H9 (cell line): Measurements from ENCODE around the gene NHSL2. TPM values are rescaled to one million over a fixed set of nuclear protein-coding genes. Genes with fewer than 3 reads are reported as not detected.

Source experiments
- DNase-seq: peaks from one replicate; pipeline ENCODE4 v3.0.0-alpha.2; 2017
- H2AFZ ChIP-seq: one replicate; pipeline ENCODE4 v1.6.1; 2013; ENCODE audit warnings: mild to moderate bottlenecking, low read length, control low read depth, moderate library complexity
- H2AK5ac ChIP-seq: 2 replicates; pipeline ENCODE4 v1.6.1; 2013; ENCODE audit warnings: low read length, control low read depth, mixed read lengths; ENCODE audit not compliant: insufficient read length
- H2BK120ac ChIP-seq: one replicate; pipeline ENCODE4 v1.6.1; 2013; ENCODE audit warnings: low read depth, mild to moderate bottlenecking, low read length, control low read depth, inconsistent platforms; ENCODE audit not compliant: poor library complexity, severe bottlenecking
- H2BK12ac ChIP-seq: 2 replicates; pipeline ENCODE4 v1.6.1; 2013; ENCODE audit warnings: low read length, control low read depth, mixed read lengths, low read depth; ENCODE audit not compliant: insufficient read length
- H2BK15ac ChIP-seq: 2 replicates; pipeline ENCODE4 v1.6.1; 2013; ENCODE audit warnings: low read depth, low read length, control low read depth
- H2BK20ac ChIP-seq: one replicate; pipeline ENCODE4 v1.6.1; 2013; ENCODE audit warnings: low read depth, mild to moderate bottlenecking, low read length, control low read depth, inconsistent platforms; ENCODE audit not compliant: poor library complexity, severe bottlenecking
- H2BK5ac ChIP-seq: 2 replicates; pipeline ENCODE4 v1.6.1; 2013; ENCODE audit warnings: low read length, control low read depth, mixed read lengths; ENCODE audit not compliant: insufficient read length
- H3K14ac ChIP-seq: 2 replicates; pipeline ENCODE4 v1.6.1; 2013; ENCODE audit warnings: low read length, control low read depth; ENCODE audit not compliant: insufficient read depth
- H3K18ac ChIP-seq: 2 replicates; pipeline ENCODE4 v1.6.1; 2013; ENCODE audit warnings: low read depth, mild to moderate bottlenecking, mixed read lengths, low read length, control low read depth; ENCODE audit not compliant: insufficient read length
- H3K23ac ChIP-seq: 2 replicates; pipeline ENCODE4 v1.6.1; 2013; ENCODE audit warnings: low read length, control low read depth, mixed read lengths, low read depth; ENCODE audit not compliant: insufficient read length
- H3K23me2 ChIP-seq: 2 replicates; pipeline ENCODE4 v1.6.1; 2013; ENCODE audit warnings: low read depth, mild to moderate bottlenecking, mixed read lengths, low read length, control low read depth; ENCODE audit not compliant: insufficient read length, poor library complexity, severe bottlenecking
- H3K27ac ChIP-seq: 2 replicates; pipeline ENCODE4 v1.5.1; 2013; ENCODE audit warnings: low read length, control low read depth, mixed read lengths, low read depth; ENCODE audit not compliant: insufficient read length
- H3K27me3 ChIP-seq: 2 replicates; pipeline ENCODE4 v1.6.1; 2013; ENCODE audit warnings: low read length, control low read depth, inconsistent platforms; ENCODE audit not compliant: insufficient read depth
- H3K4ac ChIP-seq: 2 replicates; pipeline ENCODE4 v1.6.1; 2013; ENCODE audit warnings: low read depth, mild to moderate bottlenecking, control low read depth, inconsistent platforms, low read length, moderate library complexity
- H3K4me1 ChIP-seq: 2 replicates; pipeline ENCODE4 v1.6.1; 2013; ENCODE audit warnings: low read length, control low read depth, inconsistent platforms; ENCODE audit not compliant: insufficient read depth
- H3K4me2 ChIP-seq: 2 replicates; pipeline ENCODE4 v1.6.1; 2013; ENCODE audit warnings: low read length, control low read depth, mixed read lengths; ENCODE audit not compliant: insufficient read length, insufficient read depth
- H3K56ac ChIP-seq: 2 replicates; pipeline ENCODE4 v1.6.1; 2013; ENCODE audit warnings: low read depth, mild to moderate bottlenecking, mixed read lengths, low read length, control low read depth; ENCODE audit not compliant: insufficient read length
- H3K79me1 ChIP-seq: 2 replicates; pipeline ENCODE4 v1.6.1; 2013; ENCODE audit warnings: low read depth, mild to moderate bottlenecking, moderate library complexity, low read length, control low read depth, inconsistent platforms; ENCODE audit not compliant: insufficient read depth, poor library complexity, severe bottlenecking
- H3K79me2 ChIP-seq: 2 replicates; pipeline ENCODE4 v1.6.1; 2013; ENCODE audit warnings: low read length, control low read depth, inconsistent platforms; ENCODE audit not compliant: insufficient read depth
- H3K9ac ChIP-seq: 2 replicates; pipeline ENCODE4 v1.6.1; 2013; ENCODE audit warnings: low read length, control low read depth, mixed read lengths; ENCODE audit not compliant: insufficient read length; ENCODE audit errors: extremely low read depth
- H3K9me3 ChIP-seq: one replicate; pipeline ENCODE4 v1.6.1; 2013; ENCODE audit warnings: low read depth, low read length, inconsistent platforms; ENCODE audit not compliant: control insufficient read depth
- H3T11ph ChIP-seq: one replicate; pipeline ENCODE4 v1.6.1; 2013; ENCODE audit warnings: mild to moderate bottlenecking, low read length, control low read depth, inconsistent platforms
- H4K20me1 ChIP-seq: one replicate; pipeline ENCODE4 v1.6.1; 2013; ENCODE audit not compliant: control insufficient read depth, insufficient read length, insufficient read depth
- H4K5ac ChIP-seq: 2 replicates; pipeline ENCODE4 v1.6.1; 2013; ENCODE audit warnings: low read depth, mild to moderate bottlenecking, mixed read lengths, low read length, control low read depth; ENCODE audit not compliant: insufficient read length
- H4K8ac ChIP-seq: replicated peaks from 2 replicates; pipeline ENCODE4 v1.6.1; 2013; ENCODE audit warnings: low read length, control low read depth, mixed read lengths, low read depth; ENCODE audit not compliant: insufficient read length
- H4K91ac ChIP-seq: 2 replicates; pipeline ENCODE4 v1.6.1; 2013; ENCODE audit warnings: low read depth, mild to moderate bottlenecking, moderate library complexity, mixed read lengths, low read length, control low read depth; ENCODE audit not compliant: insufficient read length
- H3K27ac Mint-ChIP-seq, 3 experiments: 2 replicates in 2 of 3; 3 replicates in 1 of 3; pipeline ENCODE4 v1.8.0; 2020 to 2021; ENCODE audit warnings: mixed read lengths in 3 of 3, mild to moderate bottlenecking in 1 of 3, moderate library complexity in 1 of 3
- H3K27me3 Mint-ChIP-seq: 2 replicates; pipeline ENCODE4 v1.8.0; 2021; ENCODE audit warnings: low read depth, mild to moderate bottlenecking, moderate library complexity, mixed read lengths
- H3K36me3 Mint-ChIP-seq, 3 experiments: 2 replicates in 2 of 3; 3 replicates in 1 of 3; pipeline ENCODE4 v1.8.0; 2020 to 2021; ENCODE audit warnings: low read depth in 3 of 3, mixed read lengths in 3 of 3; ENCODE audit not compliant: insufficient read depth in 1 of 3
- H3K4me1 Mint-ChIP-seq, 2 experiments: 2 replicates each; pipeline ENCODE4 v1.8.0; 2020; ENCODE audit warnings: mixed read lengths in 2 of 2
- H3K4me3 Mint-ChIP-seq, 2 experiments: 2 replicates in 1 of 2; 3 replicates in 1 of 2; pipeline ENCODE4 v1.8.0; 2020 to 2021; ENCODE audit warnings: mild to moderate bottlenecking in 2 of 2, mixed read lengths in 2 of 2, moderate library complexity in 1 of 2
- H3K9me3 Mint-ChIP-seq, 2 experiments: 2 replicates in 1 of 2; 3 replicates in 1 of 2; pipeline ENCODE4 v1.8.0; 2020; ENCODE audit warnings: mild to moderate bottlenecking in 2 of 2, mixed read lengths in 2 of 2, moderate library complexity in 1 of 2
- WGBS: extraction: QIAGEN DNeasy Blood & Tissue Kit; methylation state at CpG from one replicate; pipeline ENCODE4 v1.1.7; 2013; ENCODE audit warnings: missing lambda C conversion rate, low lambda C conversion rate, mixed read lengths; ENCODE audit not compliant: insufficient read length; ENCODE audit errors: extremely low coverage; 5-methylcytosine and 5-hydroxymethylcytosine counted together
- total RNA-seq: library from RNA; stranded (reverse); gene quantifications from 2 replicates; pipeline ENCODE4 v1.2.1, GENCODE V29; 2021
- TF ChIP-seq, protein P1 (sequence below): fragments of 200-600 bp; sonication (generic); conservative IDR thresholded peaks from 3 replicates; pipeline ENCODE4 v1.8.0; 2021; ENCODE audit warnings: antibody characterized with exemption, mild to moderate bottlenecking

Gene NHSL2
- total RNA-seq, 1 experiment from 2014 or later = 6.4 TPM

DNA sequence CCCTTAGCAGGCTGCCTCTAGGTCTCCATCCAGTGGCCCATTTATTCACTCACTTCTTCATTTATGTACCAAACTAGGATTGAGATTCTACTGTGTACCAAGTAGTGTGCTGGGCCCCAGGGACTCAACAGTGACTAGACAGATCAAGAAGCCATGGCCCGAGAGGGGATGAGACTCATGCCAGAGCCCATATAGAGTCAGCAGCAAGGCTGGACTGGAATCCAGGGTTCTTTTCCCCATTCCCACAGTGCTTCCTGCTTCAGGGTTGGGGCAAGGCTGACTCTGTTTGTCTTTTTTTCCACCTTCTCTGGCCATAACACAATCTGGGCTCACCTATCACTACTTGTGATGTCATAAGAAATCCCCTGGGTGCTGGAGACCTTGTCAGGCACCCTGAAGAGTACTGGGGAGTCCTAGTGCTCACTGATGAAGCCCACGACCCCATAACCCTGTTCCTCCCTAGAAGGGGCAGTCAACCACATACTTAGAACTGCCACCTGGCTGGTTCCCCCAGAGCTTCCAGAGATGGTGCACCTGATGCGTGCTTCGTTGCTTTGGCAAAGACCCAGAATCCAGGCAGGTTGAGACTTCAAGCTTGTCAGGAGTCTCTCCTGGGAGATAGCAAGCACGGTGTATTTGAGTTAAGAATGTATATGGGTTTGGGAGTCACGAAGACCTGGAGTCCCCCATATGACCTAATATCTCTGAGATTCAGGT lies 214.8 kb downstream of the NHSL2 start:
- Histone ChIP-seq H3K27ac (no peak overlapping the region), H2BK20ac (no peak overlapping the region), H3K4me2 (no peak overlapping the region), H3K4me1 (peaks cover 4% of the 10 kb centered on the region; the same call in 1 of the 2 replicates), H3K9ac (no peak overlapping the region), H3K23me2 (no peaks in the 10 kb centered on the region), H4K20me1 (no peaks in the 10 kb centered on the region), H2AK5ac (no peak overlapping the region), H3K23ac (no peak overlapping the region), H3K56ac (no peak overlapping the region), H3K9me3 (peaks cover 34% of the 10 kb centered on the region), H4K5ac (no peak overlapping the region), H3K27me3 (peaks cover 13% of the 10 kb centered on the region; the same call in 1 of the 2 replicates), H3K4ac (no peak overlapping the region), H2BK15ac (no peak overlapping the region), H3K18ac (no peak overlapping the region), H2BK120ac (no peak overlapping the region), H2BK12ac (no peak overlapping the region), H2AFZ (no peak overlapping the region), H3K79me2 (no peaks in the 10 kb centered on the region), H3T11ph (no peak overlapping the region), H4K91ac (no peak overlapping the region), H3K79me1 (no peaks in the 10 kb centered on the region), H2BK5ac (no peak overlapping the region), H3K14ac (no peak overlapping the region), H4K8ac (no peak overlapping the region)
- peaks cover 34% of the 10 kb centered on the region in 2 experiments for H3K4me1 Mint-ChIP-seq
- no peak overlapping the region for H3K27ac Mint-ChIP-seq
- H3K27me3 Mint-ChIP-seq = peaks cover 34% of the 10 kb centered on the region
- DNase-seq = no peak
- TF ChIP-seq, protein P1, sequence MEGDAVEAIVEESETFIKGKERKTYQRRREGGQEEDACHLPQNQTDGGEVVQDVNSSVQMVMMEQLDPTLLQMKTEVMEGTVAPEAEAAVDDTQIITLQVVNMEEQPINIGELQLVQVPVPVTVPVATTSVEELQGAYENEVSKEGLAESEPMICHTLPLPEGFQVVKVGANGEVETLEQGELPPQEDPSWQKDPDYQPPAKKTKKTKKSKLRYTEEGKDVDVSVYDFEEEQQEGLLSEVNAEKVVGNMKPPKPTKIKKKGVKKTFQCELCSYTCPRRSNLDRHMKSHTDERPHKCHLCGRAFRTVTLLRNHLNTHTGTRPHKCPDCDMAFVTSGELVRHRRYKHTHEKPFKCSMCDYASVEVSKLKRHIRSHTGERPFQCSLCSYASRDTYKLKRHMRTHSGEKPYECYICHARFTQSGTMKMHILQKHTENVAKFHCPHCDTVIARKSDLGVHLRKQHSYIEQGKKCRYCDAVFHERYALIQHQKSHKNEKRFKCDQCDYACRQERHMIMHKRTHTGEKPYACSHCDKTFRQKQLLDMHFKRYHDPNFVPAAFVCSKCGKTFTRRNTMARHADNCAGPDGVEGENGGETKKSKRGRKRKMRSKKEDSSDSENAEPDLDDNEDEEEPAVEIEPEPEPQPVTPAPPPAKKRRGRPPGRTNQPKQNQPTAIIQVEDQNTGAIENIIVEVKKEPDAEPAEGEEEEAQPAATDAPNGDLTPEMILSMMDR = no peak
- H3K4me3 Mint-ChIP-seq = no peak overlapping the region
- peaks cover 13 to 16% (median 14%) of the 10 kb centered on the region in 3 experiments; a peak in 6 of 7 replicates for H3K36me3 Mint-ChIP-seq
- H3K9me3 Mint-ChIP-seq = peaks cover 77 to 78% of the 10 kb centered on the region in 2 experiments
- WGBS = no CpG with 5 or more reads among the region's 6 CpGs
